UCSD-AML1 (cell line): ENCODE data around the gene CDC25A.
"Not testable (repeated sequence)": the region's sequence is repeated elsewhere in the genome, so short reads cannot be mapped to it uniquely, and the experiment has no call there.

Experiments used
- DNase-seq: peaks from one replicate; lab custom pipeline; 2025; ENCODE audit not compliant: unreplicated experiment; lab: John Stamatoyannopoulos, UW

Gene CDC25A

GRCh38 chr3:48112108-48112791 is 76.0 kb downstream of the CDC25A start:
- not testable (repeated sequence) for DNase-seq

- DNase-seq: no peak
Measured at GRCh38 chr3:48110463-48110862, 77.8 kb downstream of the CDC25A start.

- DNase-seq: no peak
Measured at GRCh38 chr3:48107227-48107626, 81.0 kb downstream of the CDC25A start.
